OCI-LY3 (cell line): ENCODE data around the gene ASCC3.

Experiments
- CTCF ChIP-seq: fragments of 200-600, 300-600 bp; sonication (generic); IDR thresholded peaks from 2 replicates; pipeline ENCODE4 v1.5.1; 2014; ENCODE audit warnings: antibody characterized with exemption, low read length, low read depth
- EZH2phosphoT487 ChIP-seq: fragments of 200-600 bp; shearing (Covaris generic); IDR thresholded peaks from 2 replicates; pipeline ENCODE4 v1.6.1; 2018; ENCODE audit warnings: antibody characterized with exemption, mixed run types, low read depth

GRCh38 chr6:100490065-100490464 is 391.1 kb downstream of the ASCC3 start:
- TF ChIP-seq CTCF (no peak), EZH2phosphoT487 (no peak)
